ENCODE results near the gene JAG1. TPM values are rescaled to one million over a fixed set of nuclear protein-coding genes. Genes with fewer than 3 reads are reported as not detected.

The JAG1 gene
- polyA plus RNA-seq, 1 donor from 2014 or later: 9.0 TPM

GRCh38 chr20:10626896-10627295 lies 46.9 kb downstream of the JAG1 start:
- Histone ChIP-seq H3K36me3 (ENCODE audit: insufficient read depth, low read length) (no peaks in the 10 kb centered on the region), H3K27me3 (ENCODE audit: insufficient read depth, low read depth, low read length) (no peaks in the 10 kb centered on the region), H3K9ac (ENCODE audit: low read length) (no peak overlapping the region), H3K9me2 (ENCODE audit: insufficient read depth, low read length) (no peaks in the 10 kb centered on the region), H3K27ac (ENCODE audit: low read length) (no peak overlapping the region), H3K79me2 (replicated peaks; ENCODE audit: insufficient read depth, low read length) (no peaks in the 10 kb centered on the region), H3K9me3 (ENCODE audit: low read length) (no peaks in the 10 kb centered on the region), H3K4me3 (ENCODE audit: low read length) (no peak overlapping the region), H3F3A (ENCODE audit: insufficient read depth, low read length, poor library complexity, severe bottlenecking) (no peaks in the 10 kb centered on the region), H4K20me1 (ENCODE audit: insufficient read depth) (no peaks in the 10 kb centered on the region), H3K4me2 (ENCODE audit: low read length) (no peak overlapping the region), H2AFZ (ENCODE audit: low read depth, low read length) (no peak overlapping the region)
- TF ChIP-seq MXI1 (conservative IDR thresholded peaks at IDR 0.05; ENCODE audit: poor library complexity, severe bottlenecking) (no peak), CTCF (IDR thresholded peaks at IDR 0.05; ENCODE audit: poor library complexity, severe bottlenecking) (no peak), SMC3 (conservative IDR thresholded peaks at IDR 0.05; ENCODE audit: poor library complexity) (no peak), TAF1 (IDR thresholded peaks at IDR 0.05; ENCODE audit: low read depth) (no peak), REST (IDR thresholded peaks at IDR 0.05; ENCODE audit: borderline replicate concordance) (no peak), EZH2 (IDR thresholded peaks at IDR 0.05; ENCODE audit: borderline replicate concordance, insufficient read depth, low read length, poor library complexity, severe bottlenecking) (no peak), EP300 (conservative IDR thresholded peaks at IDR 0.05; ENCODE audit: poor library complexity, severe bottlenecking) (no peak), POLR2AphosphoS5 (IDR thresholded peaks at IDR 0.05) (no peak)

GRCh38 chr20:10625641-10626040 lies 48.2 kb downstream of the JAG1 start:
- H3K79me2 ChIP-seq (replicated peaks; ENCODE audit: insufficient read depth, low read length): no peaks in the 10 kb centered on the region
- no peaks in the 10 kb centered on the region for H3K36me3 ChIP-seq (ENCODE audit: insufficient read depth, low read length)
- H3K4me2 ChIP-seq (ENCODE audit: low read length): no peak overlapping the region
- no peak overlapping the region for H2AFZ ChIP-seq (ENCODE audit: low read depth, low read length)
- no peak overlapping the region for H3K9ac ChIP-seq (ENCODE audit: low read length)
- no peaks in the 10 kb centered on the region for H3K9me2 ChIP-seq (ENCODE audit: insufficient read depth, low read length)
- no peak overlapping the region for H3K4me3 ChIP-seq (ENCODE audit: low read length)
- no peaks in the 10 kb centered on the region for H3K27me3 ChIP-seq (ENCODE audit: insufficient read depth, low read depth, low read length)
- no peaks in the 10 kb centered on the region for H3K9me3 ChIP-seq (ENCODE audit: low read length)
- no peak overlapping the region for H3K27ac ChIP-seq (ENCODE audit: low read length)
- H3F3A ChIP-seq (ENCODE audit: insufficient read depth, low read length, poor library complexity, severe bottlenecking): no peaks in the 10 kb centered on the region
- no peaks in the 10 kb centered on the region for H4K20me1 ChIP-seq (ENCODE audit: insufficient read depth)
- TF ChIP-seq CTCF (IDR thresholded peaks at IDR 0.05; ENCODE audit: poor library complexity, severe bottlenecking) (no peak), POLR2AphosphoS5 (IDR thresholded peaks at IDR 0.05) (no peak), TAF1 (IDR thresholded peaks at IDR 0.05; ENCODE audit: low read depth) (no peak), SMC3 (conservative IDR thresholded peaks at IDR 0.05; ENCODE audit: poor library complexity) (no peak), MXI1 (conservative IDR thresholded peaks at IDR 0.05; ENCODE audit: poor library complexity, severe bottlenecking) (no peak), EP300 (conservative IDR thresholded peaks at IDR 0.05; ENCODE audit: poor library complexity, severe bottlenecking) (no peak), EZH2 (IDR thresholded peaks at IDR 0.05; ENCODE audit: borderline replicate concordance, insufficient read depth, low read length, poor library complexity, severe bottlenecking) (no peak), RAD21 (conservative IDR thresholded peaks at IDR 0.05) (no peak), REST (IDR thresholded peaks at IDR 0.05; ENCODE audit: borderline replicate concordance) (no peak)

Data from neural cell (in vitro differentiated cells).